PC-9 (cell line): ENCODE data around the gene SGCD.

Experiments used
- CTCF ChIP-seq: fragments of 200-600 bp; sonication (generic); conservative IDR thresholded peaks from 2 replicates; pipeline ENCODE4 v1.6.1; 2017; ENCODE audit warnings: mixed run types, antibody characterized with exemption, mild to moderate bottlenecking, moderate library complexity
- EZH2 ChIP-seq: fragments of 200-600 bp; sonication (generic); IDR thresholded peaks from 2 replicates; pipeline ENCODE4 v1.8.0; 2017; ENCODE audit warnings: antibody characterized with exemption, low read depth

GRCh38 chr5:156407251-156407650, 80.3 kb downstream of the SGCD start:
- TF ChIP-seq CTCF (no peak), EZH2 (no peak)
